Ramos (cell line): ENCODE data around the gene CLMN.

Experiments used
- in situ Hi-C: fragments of 300-500 bp; cut with MboI; formaldehyde crosslinking; loops from one replicate; pipeline ENCODE4 v1.14.3; 2022; ENCODE audit warnings: low sequenced_read_pairs; ENCODE audit not compliant: unreplicated experiment

Gene CLMN

DNA sequence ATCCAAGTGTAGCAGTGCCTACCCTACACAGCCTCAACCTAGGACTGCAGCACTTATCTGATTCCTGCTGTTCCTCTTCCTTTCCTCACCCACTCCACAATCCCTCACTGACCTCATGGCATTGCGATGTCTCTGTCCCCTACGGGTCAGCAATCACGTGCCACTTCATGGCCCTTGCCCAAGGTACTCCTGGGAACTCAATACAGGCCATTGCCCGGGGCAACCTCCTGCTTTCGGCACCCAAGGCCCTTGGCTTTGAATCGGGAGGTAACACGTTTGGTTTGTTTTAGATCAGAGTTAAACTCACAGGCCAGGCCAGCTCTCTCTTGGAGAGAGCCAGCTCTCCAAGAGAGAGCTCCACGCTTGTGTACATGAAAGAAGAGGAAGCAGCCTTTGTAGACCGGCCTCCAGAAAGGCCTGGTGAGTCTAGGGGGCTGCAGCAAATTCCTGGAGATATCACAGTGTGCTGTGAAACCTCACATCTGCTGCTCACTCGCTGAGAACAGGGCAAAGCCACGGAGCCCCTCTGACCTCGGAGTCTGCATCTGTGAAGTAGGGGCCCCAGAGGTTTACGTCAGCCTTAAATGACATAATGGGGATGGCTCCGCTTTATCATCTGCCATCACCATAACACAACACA lies 12.2 kb downstream of the CLMN start:
- in situ Hi-C loops = no loop called here

DNA sequence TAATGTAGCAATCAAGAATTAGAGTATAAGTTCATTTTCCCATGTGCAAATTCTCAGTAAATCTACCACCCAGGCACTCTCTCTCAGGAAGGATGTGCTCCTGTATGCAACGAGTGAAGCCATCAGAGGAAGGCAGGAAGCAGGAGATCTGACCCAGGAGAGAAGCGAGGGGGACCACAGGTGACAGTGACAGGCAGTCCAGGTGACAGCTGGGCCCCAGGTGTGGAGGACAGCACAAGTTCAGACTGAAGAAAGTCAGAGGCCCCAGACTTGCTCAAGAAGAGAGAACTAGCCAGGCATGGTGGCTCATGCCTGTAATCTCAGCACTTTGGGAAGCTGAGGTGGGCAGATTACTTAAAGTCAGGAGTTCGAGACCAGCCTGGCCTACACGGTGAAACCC lies 13.8 kb downstream of the CLMN start:
- in situ Hi-C loops = no loop called here

- in situ Hi-C loops = no loop called here
Measured at GRCh38 chr14:95305145-95305544, 14.6 kb downstream of the CLMN start.

DNA sequence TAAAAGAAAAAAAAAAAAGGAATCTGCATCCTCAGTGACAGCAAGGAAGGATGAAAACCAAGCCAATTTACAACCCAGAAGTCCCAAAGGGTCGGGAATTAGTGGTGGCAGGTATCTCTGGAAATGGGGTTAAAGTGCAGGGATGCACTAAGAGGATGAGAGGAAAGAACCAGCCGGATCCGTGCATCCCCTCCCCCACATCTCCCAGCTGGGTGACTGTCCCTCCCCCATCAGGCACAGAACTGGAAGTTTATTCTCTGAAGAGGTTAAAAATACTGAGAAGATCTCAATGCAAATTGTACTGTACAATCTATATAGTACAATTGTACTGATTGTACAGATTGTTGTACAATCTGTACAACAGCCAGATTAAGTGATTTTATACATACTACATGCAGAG lies 15.4 kb downstream of the CLMN start:
- in situ Hi-C loops = no loop called here

DNA sequence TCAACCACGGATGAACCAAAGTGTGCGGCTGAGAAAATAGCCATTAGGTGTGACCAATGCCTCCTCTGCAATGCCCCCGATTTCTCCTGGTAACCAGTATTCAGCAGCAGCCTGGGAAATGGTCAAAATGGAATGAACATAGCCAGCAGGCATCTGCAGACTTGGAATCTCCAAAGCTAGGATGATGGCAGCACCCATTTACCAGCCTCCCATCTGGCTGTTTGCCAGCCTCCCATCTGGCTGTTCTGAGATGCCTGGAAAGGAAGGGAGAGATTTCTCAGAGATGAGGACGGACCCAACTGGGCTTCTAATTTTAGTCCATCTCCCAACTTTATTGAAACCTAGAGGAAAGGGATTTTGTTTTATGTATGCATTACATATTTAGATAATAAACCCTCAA lies 16.2 kb downstream of the CLMN start:
- in situ Hi-C loops = no loop called here

- in situ Hi-C loops = no loop called here
Measured at GRCh38 chr14:95302667-95303506, 16.8 kb downstream of the CLMN start.

DNA sequence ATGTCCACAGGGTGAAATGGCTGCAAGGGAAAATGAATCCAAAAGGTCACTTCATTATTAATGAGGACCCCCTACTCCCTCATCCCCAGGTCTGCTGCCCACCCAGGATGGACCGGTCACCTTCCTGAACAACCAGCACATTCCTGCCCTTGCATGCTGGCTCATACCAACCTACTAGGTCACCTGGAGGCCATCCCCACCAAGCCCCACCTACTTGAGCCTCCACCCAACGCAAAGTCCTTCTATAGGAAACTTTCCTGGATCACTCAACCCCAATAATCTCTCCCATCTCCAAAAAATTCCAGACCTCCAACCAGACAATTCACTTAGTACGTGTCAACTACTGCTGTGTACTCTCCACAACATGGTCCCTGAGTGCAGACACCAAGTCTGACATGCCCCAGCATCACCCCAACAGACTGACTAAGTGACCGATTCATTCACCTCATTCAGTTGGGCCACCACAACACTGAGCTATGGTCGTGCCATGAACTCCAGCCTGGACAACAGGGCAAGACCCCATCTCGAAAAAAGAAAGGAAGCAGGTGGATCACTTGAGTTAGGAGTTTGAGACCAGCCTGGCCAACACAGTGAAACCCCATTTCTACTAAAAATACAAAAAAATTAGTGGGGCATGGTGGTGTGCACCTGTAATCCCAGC lies 18.1 kb downstream of the CLMN start:
- in situ Hi-C loops = no loop called here

GRCh38 chr14:95300697-95301526 lies 18.8 kb downstream of the CLMN start:
- in situ Hi-C loops = no loop called here

- in situ Hi-C loops = no loop called here
Measured at GRCh38 chr14:95300002-95300696, 19.6 kb downstream of the CLMN start.

DNA sequence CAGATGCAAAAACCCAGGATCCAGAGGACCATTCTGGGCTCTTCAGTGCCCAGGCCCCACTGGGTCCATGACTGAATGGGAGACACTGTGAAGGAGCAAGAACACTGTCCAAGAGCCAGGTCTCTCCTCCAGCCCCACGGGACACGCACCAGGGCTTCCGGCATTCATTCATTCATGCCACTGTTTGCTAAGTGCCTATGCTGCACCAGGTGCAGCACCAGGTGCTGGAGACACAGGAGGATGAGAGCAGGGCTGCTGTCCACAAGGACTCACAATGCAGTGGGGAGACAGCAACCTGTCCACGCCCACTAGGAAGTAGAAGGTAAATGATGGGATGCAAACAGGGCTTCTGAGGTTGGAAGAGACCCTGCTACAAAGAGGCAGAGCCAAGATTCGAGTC lies 20.4 kb downstream of the CLMN start:
- in situ Hi-C loops = no loop called here

GRCh38 chr14:95297832-95298231 lies 21.9 kb downstream of the CLMN start:
- in situ Hi-C loops = no loop called here

DNA sequence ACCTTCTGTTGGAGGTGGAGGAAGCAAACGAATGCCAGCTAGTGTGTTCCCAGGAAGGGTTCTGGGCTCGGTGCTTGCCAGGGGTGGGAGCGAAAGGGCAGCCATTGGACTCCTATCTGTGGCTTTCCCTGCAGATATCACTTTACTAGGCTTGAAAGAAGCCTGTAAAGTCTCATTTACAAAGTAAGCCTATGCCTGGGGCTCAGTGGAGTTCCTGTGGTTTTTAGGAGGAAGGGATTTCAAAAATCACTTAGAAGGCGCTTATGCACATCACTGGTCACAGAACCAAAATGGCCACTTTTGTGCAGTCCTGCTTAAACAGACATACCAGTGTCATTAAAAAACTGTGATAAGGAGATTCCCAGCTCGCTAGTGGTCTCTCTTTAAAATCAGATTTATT lies 22.7 kb downstream of the CLMN start:
- in situ Hi-C loops = no loop called here

DNA sequence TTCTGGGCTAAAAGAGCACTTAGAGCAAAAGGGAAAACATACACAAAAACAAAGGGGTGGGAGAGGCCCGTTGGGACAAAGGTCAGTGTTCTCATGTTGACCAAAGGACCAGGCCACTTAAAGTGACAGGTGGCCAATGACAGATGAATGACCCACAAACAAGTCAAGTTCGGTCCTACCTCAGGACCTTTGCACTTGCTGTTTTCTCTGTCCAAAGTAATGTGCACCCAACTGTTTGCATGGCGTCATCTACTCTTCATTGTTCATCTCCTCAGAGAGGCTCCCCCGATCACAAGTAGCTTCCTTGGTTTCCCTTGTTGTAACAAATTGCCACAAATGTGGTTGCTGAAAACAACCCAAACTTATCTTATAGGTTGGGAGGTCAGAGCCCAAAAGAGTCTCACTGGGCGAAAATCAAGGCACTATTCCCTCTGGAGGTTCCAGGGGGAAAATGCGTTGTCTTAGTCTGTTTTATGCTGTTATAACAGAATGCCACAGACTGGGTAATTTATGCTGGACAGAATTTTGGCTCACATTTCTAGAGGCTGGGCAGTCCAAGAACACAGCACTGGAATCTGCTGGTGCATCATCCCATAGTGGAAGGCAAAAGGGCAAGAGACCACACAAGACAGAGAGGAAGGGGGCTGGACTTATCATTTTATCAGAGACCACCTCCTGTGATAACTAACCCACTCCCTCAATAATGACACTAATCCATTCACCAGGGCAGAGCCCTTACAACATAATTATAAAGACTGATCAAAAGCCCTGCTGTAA lies 23.9 kb downstream of the CLMN start:
- in situ Hi-C loops = no loop called here

DNA sequence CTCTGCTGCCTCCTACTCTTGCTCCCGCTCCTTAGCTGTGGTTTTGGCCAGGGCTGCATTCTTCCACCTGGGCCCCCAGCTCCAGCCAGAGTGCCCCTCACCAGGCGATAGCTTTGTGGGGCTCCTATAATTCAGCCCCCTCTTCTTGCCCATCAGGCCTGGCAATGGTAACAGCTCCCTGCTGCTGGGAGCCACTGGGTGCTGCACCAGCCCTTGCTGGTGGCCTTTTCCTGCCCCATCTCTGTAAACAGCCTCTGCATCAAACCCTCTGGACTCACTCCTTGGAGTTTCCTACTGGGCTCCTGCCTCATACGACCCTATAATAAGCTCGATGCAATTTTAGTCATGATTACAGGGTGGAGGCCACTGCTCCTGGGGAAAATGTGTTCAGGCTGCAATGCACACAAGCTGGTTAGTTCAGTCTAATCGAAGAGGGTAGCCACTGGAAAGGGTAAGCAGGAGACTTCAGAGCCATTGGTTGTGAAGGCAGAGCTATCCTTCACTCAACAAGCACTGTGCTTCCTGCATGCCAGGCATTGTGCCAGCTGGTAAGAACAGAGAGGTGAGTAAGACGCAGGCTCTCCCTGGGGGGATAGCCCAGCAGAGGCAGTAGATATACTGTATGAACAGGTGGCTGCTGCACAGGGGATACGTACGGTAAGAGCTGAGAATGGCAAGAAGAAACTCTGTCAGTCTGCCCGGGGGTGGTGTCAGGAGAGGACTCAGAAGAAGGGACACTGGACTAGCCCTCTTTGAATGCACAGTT lies 24.7 kb downstream of the CLMN start:
- in situ Hi-C loops = no loop called here

- in situ Hi-C loops = no loop called here
Measured at GRCh38 chr14:95294320-95294719, 25.4 kb downstream of the CLMN start.

DNA sequence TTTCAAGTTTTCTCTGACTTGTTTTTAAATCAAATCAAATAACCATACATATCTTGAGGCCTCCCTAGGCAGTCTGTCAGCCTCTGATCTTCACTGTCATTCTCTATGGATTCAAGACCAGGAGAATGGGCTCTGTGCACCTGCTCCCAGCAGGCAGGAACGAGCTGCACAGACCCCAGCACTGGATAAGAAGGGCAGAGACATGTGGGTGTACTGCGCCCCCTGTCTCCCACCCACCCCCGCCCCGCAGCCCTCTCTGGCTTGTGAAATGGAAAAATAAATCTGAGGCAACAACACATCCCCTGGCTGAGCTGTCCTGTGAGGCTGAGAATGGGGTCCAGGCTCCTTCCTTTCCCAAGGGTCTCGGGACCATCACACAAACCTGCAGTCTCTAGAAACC lies 26.3 kb downstream of the CLMN start:
- in situ Hi-C loops = no loop called here

GRCh38 chr14:95292660-95293425 lies 26.9 kb downstream of the CLMN start:
- in situ Hi-C loops = no loop called here
